Activated CD4-positive, alpha-beta T cell treated with anti-CD3 and anti-CD28 coated beads, Interleukin-2, amount 50 U/mL, for 4 hours (primary cell): Measurements from ENCODE around the gene FBXO41.
"Not testable (repeated sequence)": the region's sequence is repeated elsewhere in the genome, so short reads cannot be mapped to it uniquely, and the experiment has no call there.

Source experiments
- DNase-seq, 2 experiments: peaks; one replicate each; pipeline ENCODE4 v3.0.0-alpha.2; 2020

Gene FBXO41

DNA sequence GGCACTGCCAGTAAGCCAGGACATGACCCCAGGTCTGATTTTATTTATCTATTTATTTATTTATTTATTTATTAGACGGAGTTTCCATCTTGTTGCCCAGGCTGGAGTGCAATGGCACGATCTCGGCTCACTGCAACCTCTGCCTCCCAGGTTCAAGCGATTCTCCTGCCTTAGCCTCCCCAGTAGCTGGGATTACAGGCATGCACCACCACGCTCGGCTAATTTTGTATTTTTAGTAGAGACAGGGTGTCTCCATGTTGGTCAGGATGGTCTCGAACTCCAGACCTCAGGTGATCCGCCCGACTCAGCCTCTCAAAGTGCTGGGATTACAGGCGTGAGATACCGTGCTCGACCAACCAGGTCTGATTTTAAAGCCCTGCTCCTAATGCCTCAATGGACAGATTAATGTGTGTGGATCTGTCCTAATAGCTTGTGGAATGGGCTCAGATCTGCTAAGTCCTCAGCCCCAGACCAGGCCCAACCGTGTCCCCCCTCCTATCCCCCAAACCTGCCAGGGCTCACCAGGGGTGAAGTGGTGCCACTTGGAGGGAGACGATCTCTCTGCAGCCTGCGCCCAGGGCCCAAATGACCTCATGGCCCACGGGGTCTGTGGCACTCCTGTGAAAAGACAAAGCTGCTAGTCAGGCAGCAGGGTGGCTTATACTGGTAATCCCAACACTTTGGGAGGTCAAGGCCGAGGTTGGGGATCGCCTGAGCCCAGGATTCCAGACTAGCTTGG is 21.4 kb downstream of the FBXO41 start:
- not testable (repeated sequence) for DNase-seq

- DNase-seq, result no peak
Observed at GRCh38 chr2:73262108-73262651, 22.1 kb downstream of the FBXO41 start.

GRCh38 chr2:73260338-73260984 is 23.8 kb downstream of the FBXO41 start:
- DNase-seq, result no peak

GRCh38 chr2:73259704-73260337 is 24.5 kb downstream of the FBXO41 start:
- DNase-seq, result no peak

GRCh38 chr2:73259276-73259675 is 25.0 kb downstream of the FBXO41 start:
- DNase-seq, result no peak

- no peak for DNase-seq
Observed at GRCh38 chr2:73258913-73259215, 25.4 kb downstream of the FBXO41 start.

DNA sequence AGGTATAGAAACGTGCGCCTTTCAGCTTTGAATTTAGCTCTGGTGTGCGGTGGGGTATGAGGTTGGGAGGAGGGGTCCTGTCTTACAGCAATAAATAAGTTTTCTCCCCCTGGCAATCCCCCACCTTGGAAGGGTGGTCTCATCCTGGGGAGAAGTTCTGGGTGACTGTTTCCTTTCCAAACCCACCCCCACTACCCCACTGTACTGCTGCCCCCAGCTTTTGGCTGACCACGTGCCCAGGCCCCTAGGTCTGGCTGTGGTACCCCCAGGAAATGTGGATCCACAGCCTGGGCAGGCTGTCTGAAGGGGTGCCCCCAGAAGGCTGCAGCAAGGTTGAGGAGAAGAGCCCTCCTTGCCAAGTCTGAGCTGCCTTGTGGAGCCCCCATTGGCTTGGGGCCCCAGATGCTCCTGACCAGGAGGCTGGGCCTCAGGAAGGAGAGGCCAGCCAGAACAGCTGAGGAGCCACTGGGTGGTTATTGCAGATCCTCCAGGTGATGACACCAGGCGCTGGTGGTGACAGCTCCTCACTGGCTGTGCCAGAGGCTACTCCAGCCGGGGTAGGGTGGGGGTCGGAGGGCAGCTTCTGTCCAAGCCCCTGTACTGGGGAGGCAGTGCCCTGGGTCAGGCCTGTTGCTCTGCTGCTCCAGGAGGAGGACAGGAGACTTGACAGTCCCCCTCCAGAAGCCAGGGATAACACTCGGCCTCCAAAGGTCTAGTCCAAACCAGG is 25.9 kb downstream of the FBXO41 start:
- DNase-seq, result no peak

GRCh38 chr2:73257425-73258125 is 26.7 kb downstream of the FBXO41 start:
- no peak for DNase-seq

- DNase-seq, result no peak
Observed at GRCh38 chr2:73257021-73257420, 27.3 kb downstream of the FBXO41 start.

GRCh38 chr2:73256618-73256922 is 27.7 kb downstream of the FBXO41 start:
- DNase-seq, result no peak

- DNase-seq, result no peak
Observed at GRCh38 chr2:73255907-73256617, 28.2 kb downstream of the FBXO41 start.

- DNase-seq, result no peak
Observed at GRCh38 chr2:73255007-73255644, 29.2 kb downstream of the FBXO41 start.

- no peak for DNase-seq
Observed at GRCh38 chr2:73254343-73255006, 29.8 kb downstream of the FBXO41 start.

DNA sequence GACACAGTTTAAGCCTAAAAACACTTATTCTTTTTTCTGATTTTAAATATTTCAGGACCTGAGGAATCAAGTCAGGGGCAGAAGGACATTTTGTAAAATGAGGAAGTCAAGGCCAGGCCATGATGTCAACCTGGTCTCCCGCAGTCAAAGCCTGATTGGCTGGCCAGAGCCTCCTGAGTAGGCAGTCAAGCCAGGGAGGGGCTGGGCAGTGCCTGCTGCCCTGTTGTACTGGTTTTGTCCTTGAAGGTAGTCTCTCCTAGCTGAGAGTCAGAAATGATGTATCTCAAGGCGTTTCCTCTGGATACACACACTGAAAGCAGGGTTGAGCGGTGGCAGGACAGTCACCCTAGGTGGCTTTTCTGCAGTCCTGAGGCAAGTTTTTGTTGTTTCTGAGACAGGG is 30.4 kb downstream of the FBXO41 start:
- no peak for DNase-seq

- no peak for DNase-seq
Observed at GRCh38 chr2:73253400-73253799, 30.9 kb downstream of the FBXO41 start.

DNA sequence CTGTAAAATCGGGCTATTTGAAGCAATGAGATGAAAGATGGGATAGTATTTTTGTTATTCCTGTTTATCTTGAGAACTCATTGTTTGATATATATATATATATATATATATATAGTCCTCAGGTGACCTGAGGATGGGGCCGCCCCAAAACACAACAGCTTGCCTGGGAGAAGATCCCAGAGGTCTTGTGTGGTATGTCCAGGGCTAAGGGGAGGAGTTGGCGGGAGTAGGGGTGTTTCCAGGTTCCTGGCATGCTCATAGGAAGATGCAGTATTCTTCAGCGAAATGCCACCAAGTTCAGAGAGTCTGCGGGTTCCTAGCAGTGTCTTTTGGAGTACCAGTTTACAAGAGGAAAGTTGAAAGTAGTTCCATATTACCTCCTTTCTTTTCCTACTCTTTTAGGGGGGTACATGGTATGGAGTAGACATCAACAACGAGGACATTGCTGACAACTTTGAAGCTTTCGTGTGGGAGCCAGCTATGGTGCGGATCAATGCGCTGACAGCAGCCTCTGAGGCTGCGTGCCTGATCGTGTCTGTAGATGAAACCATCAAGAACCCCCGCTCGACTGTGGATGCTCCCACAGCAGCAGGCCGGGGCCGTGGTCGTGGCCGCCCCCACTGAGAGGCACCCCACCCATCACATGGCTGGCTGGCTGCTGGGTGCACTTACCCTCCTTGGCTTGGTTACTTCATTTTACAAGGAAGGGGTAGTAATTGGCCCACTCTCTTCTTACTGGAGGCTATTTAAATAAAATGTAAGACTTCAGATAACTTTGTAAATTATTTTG is 31.8 kb downstream of the FBXO41 start:
- DNase-seq, result no peak

DNA sequence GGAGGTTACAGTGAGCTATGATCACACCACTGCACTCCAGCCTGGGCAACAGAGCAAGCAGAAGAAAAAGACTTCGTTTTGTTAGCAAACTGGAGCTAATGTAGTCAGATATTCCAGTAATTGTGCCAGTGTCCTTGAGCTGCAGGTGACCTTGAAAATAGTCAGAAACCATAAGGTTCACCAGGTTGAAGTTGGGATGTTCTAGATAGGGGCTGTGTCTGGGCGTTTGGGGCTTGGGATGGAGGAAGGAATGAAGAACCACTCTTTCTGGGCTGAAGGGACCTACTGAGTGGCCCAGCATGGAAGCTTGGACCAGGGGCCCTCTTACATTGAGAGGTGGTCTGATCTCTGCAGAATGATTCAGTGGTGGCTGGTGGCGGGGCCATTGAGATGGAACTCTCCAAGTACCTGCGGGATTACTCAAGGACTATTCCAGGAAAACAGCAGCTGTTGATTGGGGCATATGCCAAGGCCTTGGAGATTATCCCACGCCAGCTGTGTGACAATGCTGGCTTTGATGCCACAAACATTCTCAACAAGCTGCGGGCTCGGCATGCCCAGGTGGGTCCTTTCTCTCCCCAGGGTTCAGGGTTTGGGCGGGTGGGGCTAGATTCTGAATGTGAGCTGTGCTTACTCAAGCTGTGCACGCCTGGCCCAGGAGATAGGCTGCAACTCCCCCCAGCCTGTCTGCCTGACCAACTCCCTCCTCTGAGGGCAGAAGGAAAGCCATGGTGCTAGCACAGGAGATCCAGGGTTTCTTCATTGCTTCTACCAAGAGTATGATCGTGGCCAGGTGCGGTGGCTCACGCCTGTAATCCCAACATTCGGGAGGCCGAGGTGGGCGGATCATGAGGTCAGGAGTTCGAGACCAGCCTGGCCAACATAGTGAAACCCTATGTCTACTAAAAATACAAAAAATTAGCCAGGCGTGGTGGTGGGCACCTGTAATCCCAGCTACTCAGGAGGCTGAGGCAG is 33.1 kb downstream of the FBXO41 start:
- DNase-seq, result no peak

GRCh38 chr2:73249636-73250035 is 34.6 kb downstream of the FBXO41 start:
- no peak for DNase-seq

GRCh38 chr2:73246850-73247249 is 37.4 kb downstream of the FBXO41 start:
- DNase-seq, result no peak
